HG03064 (cell line): ENCODE measurements around the gene KLRD1.
"Not testable (repeated sequence)": the region's sequence is repeated elsewhere in the genome, so short reads cannot be mapped to it uniquely, and the experiment has no call there.

ENCODE experiments used
- ATAC-seq: cut with Tn5 transposase; IDR thresholded peaks from one replicate; pipeline ENCODE4 v1.9.1; 2021; ENCODE audit warnings: low read depth; ENCODE audit not compliant: unreplicated experiment

The KLRD1 gene

DNA sequence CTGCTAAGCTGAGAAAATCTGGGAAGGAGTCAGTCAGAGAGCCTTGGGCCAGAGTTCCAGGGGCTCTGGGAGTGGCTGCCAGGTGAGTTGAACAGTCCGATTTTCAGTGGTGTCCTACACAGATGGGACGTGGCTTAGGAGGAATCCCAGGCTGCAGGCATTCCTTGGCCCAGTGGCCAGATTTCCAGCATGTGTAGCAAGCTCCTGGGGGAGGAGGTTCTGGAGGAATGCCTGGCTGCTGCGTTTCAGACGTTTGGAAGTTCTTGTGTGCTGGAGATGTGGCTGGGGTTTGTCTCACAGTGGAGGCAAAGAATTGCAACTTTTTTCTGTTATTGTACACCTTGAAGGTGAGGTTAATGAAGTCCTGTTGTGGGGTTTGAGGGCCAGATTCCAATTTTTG lies 28.5 kb downstream of the KLRD1 start:
- not testable (repeated sequence) for ATAC-seq

DNA sequence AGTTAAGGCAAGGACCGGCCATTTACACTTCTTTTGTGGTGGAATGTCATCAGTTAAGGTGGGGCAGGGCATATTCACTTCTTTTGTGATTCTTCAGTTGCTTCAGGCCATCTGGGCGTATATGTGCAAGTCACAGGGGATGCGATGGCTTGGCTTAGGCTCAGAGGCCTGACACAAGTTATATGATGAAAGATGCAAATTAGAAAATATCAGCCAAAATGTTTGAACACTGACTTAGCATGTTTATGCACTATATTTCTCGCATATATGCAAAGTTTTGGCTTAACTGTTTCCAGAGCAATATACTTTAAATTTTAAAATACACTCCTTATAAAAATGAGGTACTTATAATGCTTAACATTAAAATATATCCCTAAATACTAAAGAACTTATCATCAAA lies 30.8 kb downstream of the KLRD1 start:
- ATAC-seq = not testable (repeated sequence)

- no peak for ATAC-seq
These were observed 31.6 kb downstream of the KLRD1 start for GRCh38 chr12:10339053-10339840.

- ATAC-seq = not testable (repeated sequence)
These were observed 33.3 kb downstream of the KLRD1 start for GRCh38 chr12:10340946-10341345.

- no peak for ATAC-seq
These were observed 34.3 kb downstream of the KLRD1 start for GRCh38 chr12:10341892-10342509.

DNA sequence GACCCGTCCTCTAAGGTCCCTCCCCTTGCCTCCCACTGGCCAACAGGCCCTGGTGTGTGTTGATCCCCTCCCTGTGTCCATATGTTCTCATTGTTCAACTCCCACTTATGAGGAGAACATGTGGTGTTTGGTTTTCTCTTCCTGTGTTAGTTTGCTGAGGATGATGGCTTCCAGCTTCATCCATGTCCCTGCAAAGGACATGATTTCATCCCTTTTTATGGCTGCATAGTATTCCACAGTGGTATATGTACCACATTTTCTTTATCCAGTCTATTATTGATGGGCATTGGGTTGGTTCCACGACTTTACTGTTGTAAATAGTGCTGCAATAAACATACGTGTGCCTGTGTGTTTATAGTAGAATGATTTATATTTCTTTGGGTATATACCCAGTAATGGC lies 43.8 kb downstream of the KLRD1 start:
- ATAC-seq = not testable (repeated sequence)

DNA sequence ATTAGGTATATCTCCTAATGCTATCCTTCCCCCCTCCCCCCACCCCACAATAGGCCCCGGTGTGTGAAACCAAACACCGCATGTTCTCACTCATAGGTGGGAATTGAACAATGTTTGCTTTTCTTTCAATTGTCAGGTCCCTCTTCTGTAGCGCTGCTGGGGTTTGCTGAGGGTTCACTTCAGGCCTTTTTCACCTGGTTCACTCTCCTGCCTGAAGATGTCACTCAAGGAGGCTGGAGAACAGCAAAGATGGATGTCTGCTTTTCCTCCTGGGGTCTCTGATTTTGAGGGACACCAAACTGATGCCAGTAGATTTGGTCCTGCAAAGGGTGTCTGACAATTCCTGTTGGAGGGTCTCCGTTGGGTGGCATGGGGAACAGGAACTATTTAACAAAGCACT lies 46.4 kb downstream of the KLRD1 start:
- ATAC-seq = no peak

DNA sequence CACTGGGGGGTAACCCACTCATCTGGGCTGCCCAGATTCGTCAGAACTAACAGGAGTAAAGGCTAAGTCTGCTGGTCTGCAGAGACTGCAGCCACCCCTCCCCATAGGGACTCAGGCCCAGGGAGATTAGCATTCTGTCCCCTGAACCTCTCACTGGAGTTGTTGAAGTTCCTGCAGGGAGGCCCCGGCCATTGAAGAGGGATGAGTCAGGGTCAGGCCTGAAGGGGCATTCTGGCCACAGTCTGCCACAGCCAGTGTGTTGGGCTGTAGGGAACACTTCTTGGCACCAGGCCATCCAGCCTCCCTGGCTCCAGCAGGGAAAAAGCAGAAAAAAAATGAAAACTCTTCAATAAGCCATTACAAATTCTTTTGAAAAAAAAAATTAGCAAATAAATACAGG lies 46.8 kb downstream of the KLRD1 start:
- ATAC-seq = no peak

DNA sequence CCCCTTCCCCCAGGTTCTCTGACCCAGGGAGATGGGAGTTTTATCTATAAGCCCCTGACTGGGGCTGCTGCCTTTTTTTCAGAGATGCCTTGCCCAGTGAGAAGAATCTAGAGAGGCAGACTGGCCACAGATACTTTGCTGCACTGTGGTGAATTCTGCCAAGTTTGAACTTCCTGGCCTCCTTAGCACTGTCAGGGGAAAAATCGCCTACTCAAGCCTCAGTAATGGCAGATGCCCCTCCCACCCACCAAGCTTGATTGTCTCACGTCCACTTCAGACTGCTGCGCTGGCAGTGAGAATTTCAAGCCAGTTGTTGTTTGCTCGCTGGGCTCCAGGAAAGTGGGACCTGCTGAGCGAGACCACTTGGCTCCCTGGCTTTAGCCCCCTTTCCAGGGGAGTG lies 50.5 kb downstream of the KLRD1 start:
- ATAC-seq = no peak

GRCh38 chr12:10358969-10359368 lies 51.3 kb downstream of the KLRD1 start:
- ATAC-seq = no peak

GRCh38 chr12:10361084-10361483 lies 53.4 kb downstream of the KLRD1 start:
- no peak for ATAC-seq

DNA sequence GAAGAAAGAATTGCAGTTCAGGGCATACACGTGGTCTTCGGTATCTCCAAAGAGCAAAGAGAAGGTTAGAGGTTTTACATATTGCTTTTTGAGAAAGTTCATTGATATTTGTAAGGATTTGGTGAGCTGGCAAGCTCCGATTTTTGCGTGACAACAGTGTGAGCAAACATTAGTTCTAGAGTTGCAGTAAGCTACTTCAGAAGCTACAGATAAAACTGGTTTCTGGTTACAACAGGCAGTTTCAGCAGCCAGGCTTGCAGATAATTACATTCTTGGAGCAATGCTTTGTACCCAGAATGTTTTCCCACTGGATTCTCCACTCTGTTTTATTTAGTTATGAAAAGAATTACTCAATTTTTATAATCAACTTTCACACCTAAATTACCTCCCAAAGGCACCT lies 54.0 kb downstream of the KLRD1 start:
- no peak for ATAC-seq

- ATAC-seq = no peak
These were observed 54.7 kb downstream of the KLRD1 start for GRCh38 chr12:10362325-10362724.

GRCh38 chr12:10362828-10363657 lies 55.4 kb downstream of the KLRD1 start:
- ATAC-seq = no peak

- no peak for ATAC-seq
These were observed 55.9 kb downstream of the KLRD1 start for GRCh38 chr12:10363658-10363913.

- peak; percentile 83 for ATAC-seq
These were observed 56.5 kb downstream of the KLRD1 start for GRCh38 chr12:10363914-10364814.

DNA sequence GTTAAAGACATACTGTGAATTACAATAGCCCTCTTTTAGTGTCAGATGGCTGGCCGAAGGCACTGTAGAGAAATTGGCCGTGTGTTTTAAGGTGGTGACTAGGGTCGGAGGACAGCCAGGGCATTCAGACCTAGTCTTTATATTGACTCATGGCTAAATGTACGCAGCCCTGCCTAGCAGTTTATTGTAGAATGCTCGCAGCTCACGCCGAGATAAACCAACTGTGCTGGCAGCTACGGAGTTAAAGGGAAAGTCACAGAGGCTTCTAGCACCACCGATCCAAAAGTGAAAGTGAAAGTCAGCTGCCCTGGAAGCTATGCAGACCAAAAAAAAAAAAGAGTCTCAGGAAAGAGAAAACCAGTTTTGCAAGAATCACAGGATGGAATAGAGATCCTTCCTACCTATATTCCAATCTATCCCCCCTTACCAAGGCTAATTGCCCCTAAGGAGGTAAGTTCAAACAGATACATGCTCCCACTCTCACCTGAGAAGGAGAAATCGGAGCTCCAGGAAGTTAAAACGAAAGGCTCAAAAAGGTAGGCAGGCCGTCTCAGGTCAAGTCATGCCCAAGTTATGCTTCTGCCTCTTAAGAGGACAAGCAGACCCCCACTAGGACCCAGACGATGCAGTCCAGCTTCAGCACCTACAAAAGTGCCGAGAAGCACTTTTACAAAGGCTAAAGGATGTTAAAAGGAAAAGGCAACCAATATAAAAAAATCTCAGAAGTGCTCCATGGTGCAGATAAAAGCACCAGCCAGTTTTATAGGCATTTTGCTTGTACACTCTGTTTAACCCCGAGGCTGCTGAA lies 57.3 kb downstream of the KLRD1 start:
- peak; percentile 49 for ATAC-seq

- no peak for ATAC-seq
These were observed 58.2 kb downstream of the KLRD1 start for GRCh38 chr12:10365696-10366405.

DNA sequence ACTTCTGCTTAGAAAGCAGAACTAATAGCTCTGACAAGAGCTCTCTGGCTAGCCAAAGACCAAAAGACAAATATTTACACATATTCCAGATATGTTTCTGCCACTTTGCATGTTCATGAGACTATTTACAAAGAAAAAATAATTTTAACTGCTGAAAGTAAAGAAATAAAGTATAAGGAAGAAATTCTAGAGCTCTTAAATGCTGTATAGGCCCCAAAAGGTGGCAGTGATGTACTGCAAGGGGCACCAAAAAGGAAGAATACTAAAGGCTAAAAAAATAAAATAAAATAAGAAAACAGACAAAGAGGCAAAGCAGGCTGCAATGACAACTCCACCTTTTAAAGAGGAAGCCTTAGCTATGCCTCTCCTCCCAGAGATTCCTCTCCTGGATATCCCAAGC lies 59.2 kb downstream of the KLRD1 start:
- no peak for ATAC-seq
